OCI-LY7 (cell line): Measurements from ENCODE around the gene EIPR1. TPM values are rescaled to one million over a fixed set of nuclear protein-coding genes. Genes with fewer than 3 reads are reported as not detected.

Experiments used
- BruUV-seq: library from RNA; stranded (reverse); fragments of 400-500 nt; replicated peaks from 2 replicates; lab custom pipeline; 2021; lab: Mats Ljungman, UMichigan
- CTCF ChIA-PET: fragments of 300-600 bp; sonication (Branson Sonifier 250); formaldehyde crosslinking; loops from one replicate; lab custom pipeline; 2022; ENCODE audit warnings: antibody characterized with exemption; ENCODE audit not compliant: unreplicated experiment; lab: Charles Lee
- POLR2A ChIA-PET: fragments of 300-600 bp; sonication (Branson Sonifier 250); formaldehyde crosslinking; loops from one replicate; lab custom pipeline; 2022; ENCODE audit warnings: antibody characterized with exemption; lab: Charles Lee
- DNase-seq: peaks from one replicate; pipeline ENCODE4 v3.0.0-alpha.2; 2015; ENCODE audit warnings: low spot score
- H2AFZ ChIP-seq: fragments of 200-600 bp; sonication (generic), shearing (Covaris generic); 2 replicates; pipeline ENCODE4 v1.6.1; 2014; ENCODE audit warnings: mild to moderate bottlenecking, antibody characterized with exemption, low read length, moderate library complexity
- H3K27ac ChIP-seq: fragments of 200-600 bp; sonication (generic); 2 replicates; pipeline ENCODE4 v1.5.1; 2014; ENCODE audit warnings: mixed run types, low read depth, mild to moderate bottlenecking, moderate library complexity, low read length, inconsistent platforms; ENCODE audit not compliant: poor library complexity, severe bottlenecking
- H3K36me3 ChIP-seq: fragments of 200-600 bp; sonication (generic); 2 replicates; pipeline ENCODE4 v1.6.1; 2014; ENCODE audit warnings: mild to moderate bottlenecking, antibody characterized with exemption, low read length, moderate library complexity, mixed read lengths; ENCODE audit not compliant: insufficient read depth
- H3K4me1 ChIP-seq: fragments of 200-600 bp; sonication (generic); 2 replicates; pipeline ENCODE4 v1.5.1; 2014; ENCODE audit warnings: mild to moderate bottlenecking, low read length; ENCODE audit not compliant: insufficient read depth, poor library complexity, severe bottlenecking
- H3K4me2 ChIP-seq: fragments of 200-600 bp; sonication (generic); 2 replicates; pipeline ENCODE4 v1.6.1; 2014; ENCODE audit warnings: mild to moderate bottlenecking, low read length
- H3K4me3 ChIP-seq: fragments of 200-600 bp; sonication (generic); 2 replicates; pipeline ENCODE4 v1.5.1; 2014; ENCODE audit warnings: mild to moderate bottlenecking, low read depth, low read length; ENCODE audit not compliant: poor library complexity, severe bottlenecking
- H3K79me2 ChIP-seq: fragments of 200-600 bp; sonication (generic); 2 replicates; pipeline ENCODE4 v1.6.1; 2016; ENCODE audit warnings: low read depth, mild to moderate bottlenecking, low read length, moderate library complexity, mixed read lengths; ENCODE audit not compliant: insufficient read depth
- H3K9me2 ChIP-seq: fragments of 200-600 bp; sonication (generic); 2 replicates; pipeline ENCODE4 v1.6.1; 2016; ENCODE audit warnings: mild to moderate bottlenecking, low read length, mixed read lengths; ENCODE audit not compliant: insufficient read depth
- H3K9me3 ChIP-seq: fragments of 200-600 bp; sonication (generic); 2 replicates; pipeline ENCODE4 v1.6.1; 2014; ENCODE audit warnings: mild to moderate bottlenecking, mixed run types, low read length, mixed read lengths
- H4K20me1 ChIP-seq: fragments of 200-600 bp; sonication (generic); 2 replicates; pipeline ENCODE4 v1.6.1; 2014; ENCODE audit warnings: mild to moderate bottlenecking, antibody characterized with exemption, low read length, moderate library complexity, mixed read lengths; ENCODE audit not compliant: insufficient read depth
- CTCF ChIP-seq: fragments of 200-600 bp; sonication (generic); conservative IDR thresholded peaks from 2 replicates; pipeline ENCODE4 v1.5.1; 2014; ENCODE audit warnings: mild to moderate bottlenecking, antibody characterized with exemption, low read length, moderate library complexity, mixed read lengths
- EZH2phosphoT487 ChIP-seq: fragments of 200-600 bp; sonication (generic); IDR thresholded peaks from 2 replicates; pipeline ENCODE4 v1.6.1; 2018; ENCODE audit warnings: low read depth, borderline replicate concordance, mild to moderate bottlenecking, mixed run types, antibody characterized with exemption, low read length, moderate library complexity, mixed read lengths
- intact Hi-C: fragments of 100-400 bp; cut with micrococcal nuclease; formaldehyde crosslinking; loops from one replicate; pipeline ENCODE4 v1.10.0; 2022; ENCODE audit not compliant: unreplicated experiment
- total RNA-seq, 2 experiments: library from RNA; depleted of rRNA in 1 of 2; stranded (reverse); fragments of >200 nt in 1 of 2; shearing (Covaris generic) in 1 of 2; gene quantifications; 2 replicates each; pipeline ENCODE4 v1.2.3, GENCODE V29; 2014 to 2022

The EIPR1 gene
- total RNA-seq, 2 experiments from 2014 or later: 60.5 to 61.7 TPM

- Histone ChIP-seq H4K20me1 (no peaks in the 10 kb centered on the region), H3K9me2 (no peaks in the 10 kb centered on the region), H3K79me2 (no peaks in the 10 kb centered on the region), H3K4me3 (no peak overlapping the region), H3K27ac (no peak overlapping the region), H3K9me3 (peaks cover 2% of the 10 kb centered on the region; the same call in 1 of the 2 replicates), H3K36me3 (no peaks in the 10 kb centered on the region; the same call in 1 of the 2 replicates), H3K4me1 (no peaks in the 10 kb centered on the region), H3K4me2 (no peak overlapping the region), H2AFZ (no peak overlapping the region)
- POLR2A ChIA-PET: interaction anchor here (1.2 kb wide), 1 partner anchor 14 kb away, joined by 4 read pairs; no protein-coding TSS in a partner anchor
- CTCF ChIA-PET: no interaction called here
- no TSS peak for BruUV-seq
- no peak for TF ChIP-seq CTCF
- TF ChIP-seq EZH2phosphoT487: no peak
- intact Hi-C loops: no loop called here
- no peak for DNase-seq
These were observed 96.7 kb downstream of the EIPR1 start for GRCh38 chr2:3280683-3281520.

- DNase-seq: no peak
- H2AFZ ChIP-seq: no peak overlapping the region
- H3K4me2 ChIP-seq: no peak overlapping the region
- H3K4me3 ChIP-seq: no peak overlapping the region
- H3K79me2 ChIP-seq: no peaks in the 10 kb centered on the region
- no TSS peak for BruUV-seq
- intact Hi-C loops: no loop called here
- no peak for TF ChIP-seq EZH2phosphoT487
- TF ChIP-seq CTCF: no peak
- H3K9me3 ChIP-seq: peaks cover 9% of the 10 kb centered on the region; the same call in 1 of the 2 replicates
- ChIA-PET CTCF (no interaction called here), POLR2A (interaction anchor here (1.2 kb wide), 1 partner anchor 13 kb away, joined by 4 read pairs; no protein-coding TSS in a partner anchor)
- H3K9me2 ChIP-seq: no peaks in the 10 kb centered on the region
- H3K36me3 ChIP-seq: no peaks in the 10 kb centered on the region; the same call in 1 of the 2 replicates
- H3K27ac ChIP-seq: no peak overlapping the region
- no peaks in the 10 kb centered on the region for H4K20me1 ChIP-seq
- H3K4me1 ChIP-seq: no peaks in the 10 kb centered on the region
These were observed 97.4 kb downstream of the EIPR1 start for GRCh38 chr2:3280197-3280596.
